ENCODE results near the gene ZNF431.
A peak's percentile ranks its signal among the peaks of the same experiment; 100 is the strongest.

Gene ZNF431

GRCh38 chr19:21164541-21164940, 22.7 kb downstream of the ZNF431 start:
- TF ChIP-seq CTCF (IDR thresholded peaks at IDR 0.05): no peak
- Histone ChIP-seq H3K9me3 (no peaks in the 10 kb centered on the region), H3K36me3 (peaks cover 33% of the 10 kb centered on the region), H3K4me1 (ENCODE audit: control insufficient read depth in 1 of 2, insufficient read depth in 1 of 2, low read depth in 1 of 2, low read length in 1 of 2) (no peaks in the 10 kb centered on the region), H3K27ac (no peak overlapping the region), H3K4me3 (ENCODE audit: low read depth in 1 of 2, low read length in 1 of 2) (no peak overlapping the region), H3K27me3 (no peaks in the 10 kb centered on the region)

GRCh38 chr19:21166436-21166835, 24.6 kb downstream of the ZNF431 start:
- no peak overlapping the region for H3K27ac ChIP-seq
- no peaks in the 10 kb centered on the region for H3K4me1 ChIP-seq (ENCODE audit: control insufficient read depth in 1 of 2, insufficient read depth in 1 of 2, low read depth in 1 of 2, low read length in 1 of 2)
- no peaks in the 10 kb centered on the region for H3K27me3 ChIP-seq
- TF ChIP-seq CTCF (IDR thresholded peaks at IDR 0.05): no peak
- H3K4me3 ChIP-seq (ENCODE audit: low read depth in 1 of 2, low read length in 1 of 2): no peak overlapping the region
- peaks cover 42% of the 10 kb centered on the region for H3K36me3 ChIP-seq
- no peaks in the 10 kb centered on the region for H3K9me3 ChIP-seq

- Histone ChIP-seq H3K27me3 (no peaks in the 10 kb centered on the region), H3K9me3 (no peaks in the 10 kb centered on the region), H3K4me1 (ENCODE audit: control insufficient read depth in 1 of 2, insufficient read depth in 1 of 2, low read depth in 1 of 2, low read length in 1 of 2) (peaks cover 22 to 26% of the 10 kb centered on the region in 2 experiments), H3K27ac (no peak overlapping the region), H3K4me3 (ENCODE audit: low read depth in 1 of 2, low read length in 1 of 2) (no peak overlapping the region), H3K36me3 (no peaks in the 10 kb centered on the region)
- TF ChIP-seq CTCF (IDR thresholded peaks at IDR 0.05): no peak
These were observed 55.9 kb downstream of the ZNF431 start for GRCh38 chr19:21197590-21198295.

GRCh38 chr19:21202865-21203494, 61.1 kb downstream of the ZNF431 start:
- Histone ChIP-seq H3K4me3 (ENCODE audit: low read depth in 1 of 2, low read length in 1 of 2) (no peak overlapping the region), H3K9me3 (no peaks in the 10 kb centered on the region), H3K27me3 (no peaks in the 10 kb centered on the region), H3K27ac (no peak overlapping the region), H3K4me1 (ENCODE audit: control insufficient read depth in 1 of 2, insufficient read depth in 1 of 2, low read depth in 1 of 2, low read length in 1 of 2) (peaks cover 13 to 18% of the 10 kb centered on the region in 2 experiments), H3K36me3 (no peaks in the 10 kb centered on the region)
- TF ChIP-seq CTCF (IDR thresholded peaks at IDR 0.05): peak; percentile 79

- no peaks in the 10 kb centered on the region for H3K36me3 ChIP-seq
- no peaks in the 10 kb centered on the region for H3K27me3 ChIP-seq
- H3K9me3 ChIP-seq: no peaks in the 10 kb centered on the region
- H3K27ac ChIP-seq: no peak overlapping the region
- H3K4me3 ChIP-seq (ENCODE audit: low read depth in 1 of 2, low read length in 1 of 2): no peak overlapping the region
- TF ChIP-seq CTCF (IDR thresholded peaks at IDR 0.05): no peak
- H3K4me1 ChIP-seq (ENCODE audit: control insufficient read depth in 1 of 2, insufficient read depth in 1 of 2, low read depth in 1 of 2, low read length in 1 of 2): no peaks in the 10 kb centered on the region
These were observed 68.3 kb downstream of the ZNF431 start for GRCh38 chr19:21210037-21210621.
